Measurements from ENCODE around the gene ETFA. TPM values are rescaled to one million over a fixed set of nuclear protein-coding genes. Genes with fewer than 3 reads are reported as not detected.

Gene ETFA
- polyA plus RNA-seq (2013, experiment 1 of 4) = 119 TPM
- 116 TPM for polyA plus RNA-seq (2013, experiment 2 of 4)
- polyA plus RNA-seq (2013, experiment 3 of 4) = 102 TPM
- polyA plus RNA-seq (2013, experiment 4 of 4) = 110 TPM

DNA sequence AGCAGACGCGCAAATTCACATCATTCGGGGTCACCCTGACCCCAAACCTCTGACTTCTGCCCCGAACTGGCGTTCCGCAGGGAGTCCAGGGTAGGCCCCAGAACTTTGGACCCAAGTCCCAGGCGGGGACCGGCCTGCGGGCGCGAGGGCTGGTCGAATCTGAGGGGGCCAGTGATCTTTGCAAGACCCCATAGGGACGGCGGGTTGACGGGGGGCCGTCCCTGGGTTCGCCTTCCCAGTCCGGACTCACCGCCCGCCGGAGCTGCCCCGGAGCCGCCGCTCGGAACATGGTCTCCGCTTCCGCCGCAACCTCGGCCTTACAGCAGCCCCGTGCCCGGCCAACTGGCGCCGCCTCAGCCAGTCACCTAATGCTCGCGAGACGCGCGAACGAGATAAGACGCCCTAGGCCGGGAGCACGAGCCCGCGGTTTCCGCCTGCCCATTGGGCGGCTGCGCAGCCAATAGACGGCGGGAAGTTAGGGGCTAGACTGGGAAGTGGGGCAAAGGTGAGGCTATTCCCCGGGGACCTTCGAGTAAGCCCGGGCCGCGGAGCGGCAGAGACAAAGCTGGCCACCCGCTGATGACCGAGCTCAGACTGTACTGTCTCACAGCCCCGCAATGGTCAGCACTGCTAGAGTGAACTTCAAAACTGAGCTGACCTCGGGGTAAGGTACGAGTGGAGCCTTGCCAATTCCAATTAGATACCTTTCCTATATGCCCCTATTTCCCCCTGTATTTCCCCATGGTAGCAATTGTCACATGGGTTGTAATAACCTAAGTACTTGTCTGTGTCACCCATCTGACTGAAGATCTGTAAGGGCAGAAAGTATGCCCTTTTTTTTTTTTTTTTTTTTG lies at the start of gene ETFA:
Gene ETFA, minus strand, starts transcription at position 370 of the 854 bp plus-strand sequence. Its CDS starts 81 bp downstream, at position 289.
- no peaks in the 10 kb centered on the region for H3K9me3 ChIP-seq (ENCODE audit: control insufficient read depth, low read length)
- H3K36me3 ChIP-seq (ENCODE audit: control insufficient read depth, insufficient read depth, low read length) = no peaks in the 10 kb centered on the region
- peak within 1 kb of the TSS; percentile 73 for H3K27ac ChIP-seq (ENCODE audit: insufficient read depth, low read depth, low read length, poor library complexity, severe bottlenecking)
- peak within 1 kb of the TSS; percentile 68 for H3K4me3 ChIP-seq (ENCODE audit: insufficient read depth, low read depth, low read length)
- no peaks in the 10 kb centered on the region for H3K27me3 ChIP-seq (ENCODE audit: control insufficient read depth, insufficient read depth, low read length, poor library complexity, severe bottlenecking)
- WGBS, 2 experiments = 6 to 7% methylated on average over 60 of the region's 60 CpGs
- H3K4me1 ChIP-seq (ENCODE audit: control insufficient read depth, insufficient read depth, low read length) = no peaks in the 10 kb centered on the region

GRCh38 chr15:76360416-76360815 lies 49.1 kb upstream of the ETFA start:
- Histone ChIP-seq H3K27ac (ENCODE audit: insufficient read depth, low read depth, low read length, poor library complexity, severe bottlenecking) (no peak overlapping the region), H3K27me3 (ENCODE audit: control insufficient read depth, insufficient read depth, low read length, poor library complexity, severe bottlenecking) (no peaks in the 10 kb centered on the region), H3K4me3 (ENCODE audit: insufficient read depth, low read depth, low read length) (no peak overlapping the region), H3K36me3 (ENCODE audit: control insufficient read depth, insufficient read depth, low read length) (no peaks in the 10 kb centered on the region), H3K9me3 (ENCODE audit: control insufficient read depth, low read length) (no peaks in the 10 kb centered on the region), H3K4me1 (ENCODE audit: control insufficient read depth, insufficient read depth, low read length) (no peaks in the 10 kb centered on the region)
- WGBS, 2 experiments = 87 to 97% methylated on average over 3 of the region's 3 CpGs

GRCh38 chr15:76359152-76359551 lies 47.9 kb upstream of the ETFA start:
- Histone ChIP-seq H3K4me3 (ENCODE audit: insufficient read depth, low read depth, low read length) (no peak overlapping the region), H3K27ac (ENCODE audit: insufficient read depth, low read depth, low read length, poor library complexity, severe bottlenecking) (no peak overlapping the region), H3K4me1 (ENCODE audit: control insufficient read depth, insufficient read depth, low read length) (no peaks in the 10 kb centered on the region), H3K9me3 (ENCODE audit: control insufficient read depth, low read length) (no peaks in the 10 kb centered on the region), H3K27me3 (ENCODE audit: control insufficient read depth, insufficient read depth, low read length, poor library complexity, severe bottlenecking) (no peaks in the 10 kb centered on the region), H3K36me3 (ENCODE audit: control insufficient read depth, insufficient read depth, low read length) (no peaks in the 10 kb centered on the region)
- WGBS, 2 experiments = 91 to 94% methylated on average over 3 of the region's 3 CpGs

- WGBS, 2 experiments = 91 to 94% methylated on average over 3 of the region's 3 CpGs
- no peaks in the 10 kb centered on the region for H3K9me3 ChIP-seq (ENCODE audit: control insufficient read depth, low read length)
Measured at GRCh38 chr15:76358453-76358852, 47.2 kb upstream of the ETFA start.

DNA sequence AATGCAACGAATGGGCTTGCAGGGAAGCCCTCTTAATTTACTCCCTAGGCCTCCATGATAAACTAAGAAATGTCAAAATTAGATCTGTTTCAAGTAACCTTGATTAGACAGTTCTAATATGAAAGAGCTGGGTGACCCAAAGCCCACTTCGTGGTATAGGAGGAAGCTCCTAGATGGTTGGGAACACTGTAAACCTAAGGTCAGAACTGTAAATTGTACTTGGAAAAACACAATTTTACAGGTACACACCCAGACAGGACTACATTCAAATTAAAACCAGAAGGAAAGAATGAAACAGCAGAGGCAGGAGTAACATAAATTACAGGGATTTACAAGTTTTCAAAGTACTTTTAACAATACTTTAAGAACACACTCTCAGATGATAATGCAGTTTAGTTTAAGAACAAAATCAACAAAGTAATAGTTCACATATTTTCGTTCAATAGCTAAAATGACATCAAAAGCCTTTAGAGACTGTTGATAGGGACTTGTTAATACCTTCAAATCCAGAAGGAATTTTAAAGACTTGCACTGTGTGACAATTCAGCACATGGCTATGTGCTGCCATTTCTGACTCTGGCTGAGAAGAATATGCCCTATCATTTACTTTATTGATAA lies 43.7 kb upstream of the ETFA start:
- Histone ChIP-seq H3K36me3 (ENCODE audit: control insufficient read depth, insufficient read depth, low read length) (no peaks in the 10 kb centered on the region), H3K27ac (ENCODE audit: insufficient read depth, low read depth, low read length, poor library complexity, severe bottlenecking) (no peak overlapping the region), H3K4me3 (ENCODE audit: insufficient read depth, low read depth, low read length) (no peak overlapping the region), H3K9me3 (ENCODE audit: control insufficient read depth, low read length) (no peaks in the 10 kb centered on the region), H3K4me1 (ENCODE audit: control insufficient read depth, insufficient read depth, low read length) (no peaks in the 10 kb centered on the region), H3K27me3 (ENCODE audit: control insufficient read depth, insufficient read depth, low read length, poor library complexity, severe bottlenecking) (peaks cover 13% of the 10 kb centered on the region)
- WGBS, 2 experiments = 83 to 88% methylated on average over 3 of the region's 3 CpGs

More at GRCh38 chr15:76358453-76358852, 47.2 kb upstream of the ETFA start:
- no peaks in the 10 kb centered on the region for H3K4me1 ChIP-seq (ENCODE audit: control insufficient read depth, insufficient read depth, low read length)
- no peaks in the 10 kb centered on the region for H3K36me3 ChIP-seq (ENCODE audit: control insufficient read depth, insufficient read depth, low read length)
- no peaks in the 10 kb centered on the region for H3K27me3 ChIP-seq (ENCODE audit: control insufficient read depth, insufficient read depth, low read length, poor library complexity, severe bottlenecking)
- no peak overlapping the region for H3K4me3 ChIP-seq (ENCODE audit: insufficient read depth, low read depth, low read length)
- H3K27ac ChIP-seq (ENCODE audit: insufficient read depth, low read depth, low read length, poor library complexity, severe bottlenecking) = no peak overlapping the region

DNA sequence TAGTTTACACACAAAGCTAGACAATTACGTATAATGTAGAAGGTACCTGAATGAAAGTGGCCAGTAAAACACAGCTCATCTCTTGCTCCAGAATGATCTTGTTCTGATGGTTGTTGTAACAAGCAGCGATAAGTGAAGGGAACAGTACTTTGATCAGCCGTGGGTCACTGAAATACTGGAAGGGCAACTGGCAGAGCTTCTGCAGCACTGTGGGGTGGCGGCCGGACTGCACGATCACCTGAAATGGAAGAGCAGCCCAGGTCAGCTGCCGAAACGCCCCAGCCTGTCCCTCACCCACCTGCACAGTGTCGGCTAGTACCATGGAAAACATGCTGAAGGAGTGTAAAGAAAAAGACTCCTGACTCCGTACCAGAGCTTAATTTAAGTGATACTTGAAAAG lies 42.6 kb upstream of the ETFA start:
- Histone ChIP-seq H3K36me3 (ENCODE audit: control insufficient read depth, insufficient read depth, low read length) (no peaks in the 10 kb centered on the region), H3K9me3 (ENCODE audit: control insufficient read depth, low read length) (no peaks in the 10 kb centered on the region), H3K27ac (ENCODE audit: insufficient read depth, low read depth, low read length, poor library complexity, severe bottlenecking) (no peak overlapping the region), H3K4me1 (ENCODE audit: control insufficient read depth, insufficient read depth, low read length) (no peaks in the 10 kb centered on the region), H3K4me3 (ENCODE audit: insufficient read depth, low read depth, low read length) (no peak overlapping the region), H3K27me3 (ENCODE audit: control insufficient read depth, insufficient read depth, low read length, poor library complexity, severe bottlenecking) (peaks cover 23% of the 10 kb centered on the region)
- WGBS, 2 experiments = 91 to 93% methylated on average over 10 of the region's 10 CpGs

DNA sequence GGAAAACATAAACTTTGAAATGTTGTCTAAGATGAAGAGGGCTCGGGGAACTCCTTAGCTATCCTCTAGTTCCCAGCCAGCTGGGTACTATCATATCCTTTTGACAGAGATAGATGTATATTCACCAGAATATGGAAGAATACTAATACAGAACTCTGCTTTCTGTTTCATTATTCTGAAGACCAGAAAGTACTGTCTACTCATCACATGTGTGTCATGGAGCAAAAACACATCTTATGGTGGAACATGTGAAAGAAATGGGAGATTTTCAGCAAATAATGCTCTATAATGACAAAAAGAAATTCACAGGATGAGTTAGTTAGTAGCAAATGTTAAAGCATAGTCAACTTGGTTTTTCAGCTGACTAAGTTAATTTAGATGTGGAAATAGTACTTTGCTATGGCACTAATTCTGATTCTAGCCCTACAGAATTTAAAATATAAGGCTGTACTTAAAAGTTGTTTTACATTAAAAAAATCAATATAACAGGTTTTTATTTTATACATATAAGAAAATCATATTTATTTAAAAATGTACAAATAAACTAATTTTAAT lies 41.8 kb upstream of the ETFA start:
- Histone ChIP-seq H3K27me3 (ENCODE audit: control insufficient read depth, insufficient read depth, low read length, poor library complexity, severe bottlenecking) (peaks cover 31% of the 10 kb centered on the region), H3K4me3 (ENCODE audit: insufficient read depth, low read depth, low read length) (no peak overlapping the region)

DNA sequence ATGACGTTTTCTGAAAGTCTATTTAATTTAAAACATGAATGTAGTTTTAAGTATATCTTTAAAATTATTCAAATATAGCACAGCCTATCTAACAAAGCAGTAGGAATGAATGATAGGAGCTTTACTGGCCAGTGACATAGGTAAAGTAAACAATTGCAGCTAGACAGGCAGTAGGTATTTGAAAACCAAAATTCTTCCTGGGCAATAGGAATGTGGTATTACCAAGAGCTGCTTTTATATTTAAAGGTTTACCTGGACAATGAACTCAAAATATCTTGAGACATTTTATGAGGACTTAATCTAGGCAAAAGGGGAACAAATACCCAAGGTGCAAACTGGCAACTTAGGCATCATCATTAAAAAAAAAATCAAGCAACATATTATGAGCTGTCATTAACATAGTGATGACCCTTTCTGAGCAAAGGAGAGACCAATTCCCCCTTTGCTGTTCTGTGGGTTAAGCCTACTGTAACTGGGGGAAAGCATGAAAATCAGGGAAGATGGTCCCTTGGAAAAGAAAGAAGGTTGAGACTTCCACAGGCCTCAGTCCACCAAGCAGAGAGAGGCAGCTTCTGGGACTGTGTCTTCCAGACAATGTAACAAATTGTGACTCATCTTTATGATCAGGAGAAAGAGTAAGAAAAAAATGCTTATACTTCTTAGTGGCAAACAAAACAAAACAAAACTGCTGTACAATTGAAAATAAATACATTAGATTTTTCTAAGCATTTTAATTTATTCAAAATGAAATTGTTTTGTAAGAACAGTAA lies 38.2 kb upstream of the ETFA start:
- Histone ChIP-seq H3K4me3 (ENCODE audit: insufficient read depth, low read depth, low read length) (no peak overlapping the region), H3K27ac (ENCODE audit: insufficient read depth, low read depth, low read length, poor library complexity, severe bottlenecking) (no peak overlapping the region), H3K9me3 (ENCODE audit: control insufficient read depth, low read length) (no peaks in the 10 kb centered on the region), H3K27me3 (ENCODE audit: control insufficient read depth, insufficient read depth, low read length, poor library complexity, severe bottlenecking) (peaks cover 67% of the 10 kb centered on the region), H3K36me3 (ENCODE audit: control insufficient read depth, insufficient read depth, low read length) (no peaks in the 10 kb centered on the region), H3K4me1 (ENCODE audit: control insufficient read depth, insufficient read depth, low read length) (peaks cover 3% of the 10 kb centered on the region)
- no CpG with 5 or more reads among the region's 1 CpG for WGBS, 2 experiments

More for the DNA sequence above, 41.8 kb upstream of the ETFA start:
- H3K36me3 ChIP-seq (ENCODE audit: control insufficient read depth, insufficient read depth, low read length) = no peaks in the 10 kb centered on the region
- WGBS, 2 experiments = 100% methylated on average over 1 of the region's 1 CpG; no CpG with 5 or more reads in 1 of the 2 experiments
- H3K27ac ChIP-seq (ENCODE audit: insufficient read depth, low read depth, low read length, poor library complexity, severe bottlenecking) = no peak overlapping the region
- no peaks in the 10 kb centered on the region for H3K4me1 ChIP-seq (ENCODE audit: control insufficient read depth, insufficient read depth, low read length)
- no peaks in the 10 kb centered on the region for H3K9me3 ChIP-seq (ENCODE audit: control insufficient read depth, low read length)

GRCh38 chr15:76347482-76348055 lies 36.3 kb upstream of the ETFA start:
- peaks cover 86% of the 10 kb centered on the region for H3K27me3 ChIP-seq (ENCODE audit: control insufficient read depth, insufficient read depth, low read length, poor library complexity, severe bottlenecking)
- no peaks in the 10 kb centered on the region for H3K9me3 ChIP-seq (ENCODE audit: control insufficient read depth, low read length)
- H3K36me3 ChIP-seq (ENCODE audit: control insufficient read depth, insufficient read depth, low read length) = no peaks in the 10 kb centered on the region
- H3K4me3 ChIP-seq (ENCODE audit: insufficient read depth, low read depth, low read length) = peak overlapping the region; percentile 34
- H3K4me1 ChIP-seq (ENCODE audit: control insufficient read depth, insufficient read depth, low read length) = peaks cover 3% of the 10 kb centered on the region
- no peak overlapping the region for H3K27ac ChIP-seq (ENCODE audit: insufficient read depth, low read depth, low read length, poor library complexity, severe bottlenecking)
- 4 to 5% methylated on average over 13 of the region's 13 CpGs for WGBS, 2 experiments

All from ectodermal cell (in vitro differentiated cells).